PFSK-1 (cell line): ENCODE results near the gene TXNDC11.

Experiments used
- FOXP2 ChIP-seq: optimal IDR thresholded peaks from 2 replicates; pipeline ENCODE3; 2011; ENCODE audit warnings: borderline replicate concordance, control low read depth, inconsistent platforms; ENCODE audit not compliant: insufficient read depth; ENCODE audit errors: extremely low read length, extremely low read depth
- POLR2AphosphoS5 ChIP-seq: IDR thresholded peaks from 2 replicates; pipeline ENCODE4 v1.6.1; 2012; ENCODE audit warnings: low read depth, mild to moderate bottlenecking, control low read depth, low read length, moderate library complexity
- REST ChIP-seq, 2 experiments: IDR thresholded peaks; 2 replicates each; pipeline versions ENCODE4 v1.6.1 to v1.8.0; 2011 to 2012; ENCODE audit warnings: low read depth in 2 of 2, low read length in 2 of 2, control low read depth in 1 of 2, inconsistent platforms in 1 of 2, mild to moderate bottlenecking in 1 of 2, moderate library complexity in 1 of 2; ENCODE audit not compliant: insufficient read depth in 1 of 2
- SIN3A ChIP-seq: IDR thresholded peaks from 2 replicates; pipeline ENCODE4 v1.6.1; 2012; ENCODE audit warnings: mild to moderate bottlenecking, low read length, moderate library complexity, borderline replicate concordance; ENCODE audit not compliant: insufficient read depth
- TAF1 ChIP-seq: IDR thresholded peaks from 2 replicates; pipeline ENCODE4 v1.6.1; 2012; ENCODE audit warnings: low read length, control low read depth, borderline replicate concordance; ENCODE audit not compliant: insufficient read depth

The TXNDC11 gene

GRCh38 chr16:11727796-11728543 lies 14.7 kb downstream of the TXNDC11 start:
- TF ChIP-seq REST (IDR thresholded peaks at IDR 0.05; ENCODE audit: insufficient read depth in 1 of 2, low read depth in 2 of 2, low read length in 2 of 2) (no peak), TAF1 (no peak), FOXP2 (no peak), SIN3A (no peak), POLR2AphosphoS5 (no peak)

- TF ChIP-seq REST (IDR thresholded peaks at IDR 0.05; ENCODE audit: insufficient read depth in 1 of 2, low read depth in 2 of 2, low read length in 2 of 2) (no peak), TAF1 (no peak), FOXP2 (no peak), SIN3A (no peak), POLR2AphosphoS5 (no peak)
Measured at GRCh38 chr16:11726008-11726407, 16.6 kb downstream of the TXNDC11 start.

GRCh38 chr16:11725457-11725856 lies 17.2 kb downstream of the TXNDC11 start:
- TF ChIP-seq REST (IDR thresholded peaks at IDR 0.05; ENCODE audit: insufficient read depth in 1 of 2, low read depth in 2 of 2, low read length in 2 of 2) (no peak), TAF1 (no peak), SIN3A (no peak), FOXP2 (no peak)

- no peak for TF ChIP-seq POLR2AphosphoS5
- no peak for TF ChIP-seq REST (IDR thresholded peaks at IDR 0.05; ENCODE audit: insufficient read depth in 1 of 2, low read depth in 2 of 2, low read length in 2 of 2)
- no peak for TF ChIP-seq TAF1
- TF ChIP-seq FOXP2 = no peak
Measured at GRCh38 chr16:11722468-11722808, 20.2 kb downstream of the TXNDC11 start.

GRCh38 chr16:11721781-11722467 lies 20.7 kb downstream of the TXNDC11 start:
- TF ChIP-seq TAF1 = no peak
- TF ChIP-seq POLR2AphosphoS5 = no peak
